Activated T-cell treated with anti-CD3 and anti-CD28 coated beads, Interleukin-2, amount 50 U/mL, for 1 hour (primary cell): Measurements from ENCODE around the gene CNTN5.
"Not testable (repeated sequence)": the region's sequence is repeated elsewhere in the genome, so short reads cannot be mapped to it uniquely, and the experiment has no call there.

Experiments
- DNase-seq: peaks from one replicate; pipeline ENCODE4 v3.0.0-alpha.2; 2020

Gene CNTN5

GRCh38 chr11:99812516-99812915, 791.8 kb downstream of the CNTN5 start:
- no peak for DNase-seq

- no peak for DNase-seq
Observed at GRCh38 chr11:99814021-99814420, 793.3 kb downstream of the CNTN5 start.

DNA sequence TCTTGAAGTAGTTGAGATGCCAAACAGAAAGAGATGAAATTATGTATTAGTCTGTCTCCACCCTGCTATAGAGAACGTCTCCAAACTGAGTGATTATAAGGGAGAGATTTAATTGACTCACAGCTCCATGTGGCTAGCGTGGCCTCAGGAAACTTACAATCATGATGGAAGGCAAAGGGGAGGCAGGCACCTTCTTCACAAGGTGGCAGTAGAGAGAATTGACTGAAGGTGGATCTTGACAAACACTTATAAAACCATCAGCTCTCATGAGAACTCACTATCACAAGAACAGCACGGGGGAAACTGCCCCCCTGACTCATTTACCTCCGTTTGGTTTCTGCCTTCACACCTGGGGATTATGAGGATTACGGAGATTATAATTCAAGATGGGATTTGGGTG, 794.0 kb downstream of the CNTN5 start:
- no peak for DNase-seq

- no peak for DNase-seq
Observed at GRCh38 chr11:99818991-99819390, 798.2 kb downstream of the CNTN5 start.

DNA sequence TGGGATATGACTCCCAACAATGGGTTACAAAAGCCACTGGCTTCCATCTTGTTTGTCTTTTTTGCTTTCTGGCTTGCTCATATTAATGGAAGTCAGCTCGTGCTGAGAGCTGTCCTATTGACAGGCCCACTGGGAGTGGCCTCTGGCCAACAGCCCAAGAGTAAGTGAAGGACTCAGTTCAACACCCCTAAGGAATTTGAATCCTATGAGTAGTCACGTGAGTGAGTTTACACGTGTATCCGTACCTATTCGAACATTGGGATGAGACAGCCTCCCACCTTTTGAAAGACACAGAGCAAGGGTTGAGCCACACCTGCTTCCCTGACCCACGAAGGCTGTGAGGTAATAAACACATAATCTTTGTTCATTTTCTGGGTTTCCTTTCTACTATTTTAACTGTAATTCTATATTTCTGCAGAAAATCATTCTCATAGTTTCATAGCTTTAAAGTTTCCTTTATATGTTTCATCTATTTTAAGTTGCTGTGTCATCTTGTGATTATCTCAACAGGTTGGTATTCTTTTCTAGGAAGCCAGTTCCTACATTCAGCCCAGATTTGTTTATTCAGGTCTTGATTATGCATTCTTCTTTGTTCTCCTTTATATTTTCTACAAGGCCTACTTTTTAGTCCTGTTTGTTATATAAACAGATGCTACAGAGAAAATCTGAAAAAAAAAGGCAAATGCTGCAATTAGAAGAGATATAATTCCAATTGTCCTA, 802.3 kb downstream of the CNTN5 start:
- DNase-seq = no peak

DNA sequence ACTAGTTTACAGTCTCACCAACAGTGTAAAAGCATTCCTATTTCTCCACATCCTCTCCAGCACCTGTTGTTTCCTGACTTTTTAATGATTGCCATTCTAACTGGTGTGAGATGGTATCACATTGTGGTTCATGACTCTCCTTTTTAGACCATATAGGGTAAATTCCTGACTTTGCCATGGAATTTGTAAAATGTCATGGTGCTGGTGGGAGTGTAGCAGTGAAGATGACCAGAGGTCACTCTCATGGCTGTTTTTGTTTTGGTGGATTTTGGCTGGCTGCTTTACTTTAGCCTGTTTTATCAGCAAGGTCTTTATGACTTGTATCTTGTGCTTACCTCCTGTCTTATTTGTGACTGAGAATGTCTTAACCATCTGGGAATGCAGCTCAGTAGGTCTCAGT, 816.0 kb downstream of the CNTN5 start:
- DNase-seq = not testable (repeated sequence)

DNA sequence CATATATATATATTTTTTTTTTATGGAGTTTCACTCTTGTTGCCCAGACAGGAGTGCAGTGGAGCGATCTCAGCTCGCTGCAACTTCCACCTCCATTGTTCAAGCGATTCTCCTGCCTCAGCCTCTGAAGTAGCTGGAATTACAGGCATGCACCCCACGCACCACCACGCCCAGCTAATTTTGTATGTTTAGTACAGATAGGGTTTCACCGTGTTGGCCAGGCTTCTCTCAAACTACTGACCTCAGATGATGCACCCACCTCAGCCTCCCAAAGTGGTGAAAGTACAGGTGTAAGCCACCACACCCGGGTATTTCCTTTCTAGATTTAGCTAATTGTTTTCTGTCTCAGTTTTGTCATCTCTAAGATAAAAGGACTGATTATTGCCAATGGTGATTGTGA, 821.1 kb downstream of the CNTN5 start:
- DNase-seq = no peak

DNA sequence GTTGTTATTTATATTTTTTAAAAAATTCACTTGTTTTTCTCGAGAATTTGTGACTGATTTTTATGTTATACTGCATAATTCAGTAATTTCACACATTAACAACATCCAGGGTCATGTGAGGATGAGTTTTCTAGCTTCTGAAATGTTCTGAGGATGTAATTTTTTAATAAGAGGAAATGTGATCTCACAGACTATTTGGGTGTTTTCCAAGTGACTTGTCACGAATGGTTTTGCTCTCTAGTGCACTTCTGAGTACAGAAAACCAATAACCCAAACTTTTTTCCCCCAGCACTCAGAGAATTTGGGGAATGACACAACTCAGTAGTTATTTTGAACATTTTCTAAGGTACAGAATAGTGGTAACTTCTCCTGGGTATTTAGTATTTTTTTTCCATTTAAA, 845.2 kb downstream of the CNTN5 start:
- no peak for DNase-seq

- DNase-seq = no peak
Observed at GRCh38 chr11:99881610-99882009, 860.9 kb downstream of the CNTN5 start.

- no peak for DNase-seq
Observed at GRCh38 chr11:99884750-99885149, 864.0 kb downstream of the CNTN5 start.

GRCh38 chr11:99887481-99887880, 866.7 kb downstream of the CNTN5 start:
- DNase-seq = no peak

- DNase-seq = no peak
Observed at GRCh38 chr11:99893811-99894210, 873.1 kb downstream of the CNTN5 start.

- DNase-seq = no peak
Observed at GRCh38 chr11:99901175-99901574, 880.4 kb downstream of the CNTN5 start.

DNA sequence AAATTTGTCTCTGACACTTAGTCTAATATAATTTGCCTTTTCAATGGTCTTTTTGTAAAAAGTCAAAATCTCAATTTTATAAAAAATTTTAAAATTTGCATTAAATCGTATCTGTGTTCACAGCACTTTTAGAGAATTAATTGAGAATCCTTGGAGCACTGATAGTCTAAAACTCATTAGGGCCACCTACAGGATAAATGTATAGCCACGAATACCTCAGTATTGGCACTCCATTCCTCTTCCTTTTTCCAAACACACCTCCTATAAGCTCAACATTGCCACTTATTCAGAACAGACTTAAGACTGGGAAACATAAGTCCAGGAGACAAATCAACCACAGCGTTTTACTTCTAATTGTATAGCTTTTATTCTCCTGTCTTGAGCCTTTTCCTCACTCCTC, 890.4 kb downstream of the CNTN5 start:
- DNase-seq = no peak

GRCh38 chr11:99916078-99916477, 895.3 kb downstream of the CNTN5 start:
- no peak for DNase-seq

DNA sequence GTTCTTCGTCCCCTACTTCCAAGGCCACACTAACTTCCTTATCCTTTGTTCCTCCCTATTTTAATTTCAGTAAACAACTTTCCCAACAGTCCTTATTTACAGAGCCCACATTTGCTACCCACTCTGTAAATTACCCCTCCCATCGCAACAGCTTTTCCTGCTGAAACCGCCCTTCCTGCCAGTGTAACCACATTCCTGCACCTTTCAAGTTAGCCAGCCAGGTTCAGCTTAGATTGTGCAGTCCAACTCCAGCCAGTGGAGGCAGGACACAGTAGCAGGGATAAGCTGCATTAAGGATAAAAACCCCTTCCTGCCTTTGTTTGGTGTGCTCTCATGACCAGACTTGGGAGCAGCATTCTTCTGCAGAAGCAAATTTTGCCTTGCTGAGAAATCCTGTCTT, 898.0 kb downstream of the CNTN5 start:
- DNase-seq = no peak

DNA sequence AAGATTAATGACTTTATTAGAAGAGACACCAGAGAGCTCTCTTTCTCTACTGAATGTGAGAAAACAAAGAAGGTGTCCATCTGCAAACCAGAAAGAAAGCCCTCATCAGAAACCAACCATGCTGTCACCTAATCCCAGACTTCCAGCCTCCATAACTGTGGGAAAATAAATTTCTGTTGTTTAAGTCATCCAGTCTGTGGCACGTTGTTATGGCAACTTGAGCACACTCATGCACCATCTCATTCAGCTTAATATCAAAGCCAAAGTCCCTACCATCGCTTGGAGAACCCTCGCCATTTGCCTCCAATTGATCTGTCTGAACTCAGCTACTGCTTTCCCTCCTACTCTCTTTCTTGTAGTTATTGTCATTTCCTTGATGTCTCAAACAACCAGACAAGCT, 900.2 kb downstream of the CNTN5 start:
- DNase-seq = no peak

DNA sequence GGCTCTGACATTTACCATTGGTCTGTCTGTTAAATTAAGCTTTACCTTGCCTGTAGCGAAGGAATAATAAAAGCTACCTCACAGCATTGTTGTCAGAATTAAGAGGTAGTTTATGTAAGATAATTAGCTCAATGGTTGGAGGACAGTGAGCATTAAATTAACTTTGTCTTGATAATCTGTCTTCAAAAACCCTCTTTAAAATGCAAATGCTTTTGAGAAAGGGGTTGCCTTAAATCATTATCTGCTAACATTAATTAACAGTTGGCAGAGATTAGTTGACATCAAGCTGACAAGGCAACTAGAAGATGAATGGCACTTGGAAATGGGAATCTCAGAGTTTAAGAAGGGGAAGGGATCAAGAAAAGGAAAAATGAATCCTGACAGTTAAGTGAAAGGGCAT, 905.2 kb downstream of the CNTN5 start:
- no peak for DNase-seq

- DNase-seq = no peak
Observed at GRCh38 chr11:99932684-99933083, 911.9 kb downstream of the CNTN5 start.

DNA sequence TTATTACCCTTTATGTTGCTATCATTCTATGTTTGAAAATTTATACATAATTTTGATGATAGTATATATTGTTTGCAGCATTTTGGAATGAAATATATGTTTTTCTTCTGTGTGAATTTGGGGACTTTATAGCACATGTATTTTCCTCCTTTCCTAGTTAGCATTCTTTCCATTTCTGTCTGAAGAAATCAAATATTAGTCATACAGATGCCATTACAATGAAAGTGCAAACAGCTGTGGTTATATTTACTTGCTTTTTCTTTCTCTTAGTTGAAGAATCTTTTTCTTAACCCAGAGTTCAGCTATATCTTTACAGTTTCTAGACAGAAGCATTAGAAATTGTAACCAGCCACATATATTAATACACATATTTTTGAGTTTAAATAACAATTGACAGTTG, 913.3 kb downstream of the CNTN5 start:
- no peak for DNase-seq

DNA sequence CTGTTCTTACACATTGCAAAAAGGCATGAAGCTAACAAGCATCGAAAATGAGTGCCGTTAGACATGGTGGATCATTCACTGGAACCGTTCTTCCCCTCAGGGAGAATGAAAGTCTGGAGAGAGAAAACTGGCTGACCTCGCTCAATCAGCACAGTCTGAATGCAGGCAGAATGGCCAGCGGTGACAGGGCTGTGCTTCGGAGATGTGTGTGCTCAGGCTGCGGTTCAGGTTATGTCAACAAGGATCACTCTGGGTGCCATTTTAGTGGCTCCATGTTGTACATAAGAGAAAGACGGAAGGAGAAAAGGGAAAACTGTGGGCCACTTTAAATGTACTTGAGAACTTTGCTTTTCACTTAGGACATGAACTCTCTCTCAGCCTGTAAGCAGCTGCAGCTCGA, 916.6 kb downstream of the CNTN5 start:
- no peak for DNase-seq

GRCh38 chr11:99952816-99953215, 932.1 kb downstream of the CNTN5 start:
- no peak for DNase-seq

GRCh38 chr11:99960536-99960935, 939.8 kb downstream of the CNTN5 start:
- DNase-seq = no peak

DNA sequence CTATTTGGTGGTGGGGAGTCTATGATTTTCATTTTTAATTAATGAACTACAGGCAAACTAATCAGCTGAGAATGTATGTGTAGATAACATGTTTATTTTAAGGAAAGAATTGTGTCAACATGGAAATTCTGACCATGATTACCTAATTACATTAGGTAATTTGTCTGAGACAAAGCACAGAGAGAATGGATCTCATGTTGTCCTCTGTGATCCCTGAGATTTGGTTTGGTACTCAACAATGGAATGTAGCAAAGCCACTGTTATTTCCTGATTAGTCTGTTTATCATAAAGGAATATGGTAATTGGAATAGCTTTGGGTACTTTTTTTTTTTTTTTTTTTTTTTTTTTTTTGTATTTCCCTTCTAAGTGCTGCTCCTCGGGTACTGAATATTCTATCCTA, 947.6 kb downstream of the CNTN5 start:
- no peak for DNase-seq

DNA sequence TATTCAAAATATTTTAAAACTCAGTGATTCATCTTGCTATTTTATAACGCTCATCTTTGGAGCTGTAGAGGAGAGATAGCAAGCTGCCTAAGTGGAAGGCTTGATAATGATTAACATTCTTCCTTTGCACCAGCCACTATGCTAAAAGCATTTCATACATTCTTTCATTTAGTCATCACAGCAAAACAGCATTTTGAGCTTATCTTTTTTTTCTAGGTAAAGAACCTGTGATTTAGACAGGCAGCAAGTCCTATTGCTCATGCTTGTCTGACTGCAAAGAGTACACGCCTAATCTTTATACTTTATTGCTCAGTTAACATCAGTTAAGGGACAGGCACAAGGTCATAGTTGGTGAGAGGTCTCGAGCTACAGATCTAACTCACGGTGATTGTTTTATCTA, 953.2 kb downstream of the CNTN5 start:
- no peak for DNase-seq

DNA sequence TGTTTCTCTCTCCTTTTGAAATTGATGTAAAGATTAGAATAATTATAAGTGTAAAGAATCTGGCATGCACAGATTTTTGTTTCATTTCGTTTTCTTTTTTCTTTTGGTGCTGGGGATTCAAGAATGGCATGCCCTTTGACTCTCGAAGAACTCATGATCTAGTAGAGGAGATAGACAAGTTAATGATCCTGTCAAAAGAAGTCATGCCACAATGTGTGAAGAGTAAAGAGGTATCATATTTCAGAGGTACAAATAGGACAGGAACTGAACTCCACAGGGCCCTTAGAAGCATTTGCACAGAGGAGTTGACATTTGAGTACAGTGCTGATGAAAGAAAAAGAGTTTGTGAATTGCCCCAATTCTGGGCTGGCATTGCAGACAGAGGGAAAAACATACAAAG, 958.3 kb downstream of the CNTN5 start:
- no peak for DNase-seq
